Measurements from ENCODE around the gene FEZ2.

The FEZ2 gene

DNA sequence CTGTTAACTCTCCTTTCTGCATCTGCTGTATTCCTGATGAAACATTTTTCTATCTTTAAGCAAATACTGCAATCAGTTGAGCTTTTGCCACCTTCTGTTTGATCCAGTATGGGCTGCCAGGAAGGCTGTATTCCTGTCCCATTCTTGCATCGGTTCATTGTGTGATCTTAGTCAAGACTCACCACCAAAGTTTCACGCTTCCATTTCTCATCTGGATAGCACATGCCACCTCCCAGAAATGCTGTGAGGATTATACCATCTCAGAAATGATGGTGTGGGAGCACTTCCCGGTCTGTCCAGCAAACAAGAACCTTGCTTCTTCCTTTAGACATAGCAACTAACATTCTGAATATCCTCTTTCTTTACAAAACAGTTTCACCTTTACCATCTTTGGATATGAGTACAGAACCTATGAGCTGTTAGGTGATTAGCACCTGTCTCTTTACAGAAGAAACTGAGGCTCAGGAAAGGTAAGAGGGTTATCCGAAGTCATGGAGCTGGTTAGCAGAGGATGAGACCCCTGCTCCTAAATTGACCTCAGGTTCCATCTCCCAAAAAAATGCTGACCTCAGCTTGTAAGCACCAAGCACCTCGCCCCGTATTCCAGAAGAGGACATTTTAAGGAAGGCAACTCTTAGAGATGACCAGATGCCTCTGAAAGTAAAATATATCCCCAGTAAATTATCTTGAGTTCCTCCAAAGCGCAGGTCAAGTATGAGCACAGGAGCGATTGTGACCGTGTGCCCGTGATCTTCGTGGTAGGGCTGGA lies 56.8 kb downstream of the FEZ2 start:
- Mint-ChIP-seq H3K27me3 (no peaks in the 10 kb centered on the region), H3K9me3 (no peaks in the 10 kb centered on the region), H3K4me1 (no peaks in the 10 kb centered on the region), H3K27ac (no peak overlapping the region), H3K4me3 (no peak overlapping the region), H3K36me3 (no peaks in the 10 kb centered on the region)
- DNase-seq: no peak
- CTCF ChIA-PET: no interaction called here

DNA sequence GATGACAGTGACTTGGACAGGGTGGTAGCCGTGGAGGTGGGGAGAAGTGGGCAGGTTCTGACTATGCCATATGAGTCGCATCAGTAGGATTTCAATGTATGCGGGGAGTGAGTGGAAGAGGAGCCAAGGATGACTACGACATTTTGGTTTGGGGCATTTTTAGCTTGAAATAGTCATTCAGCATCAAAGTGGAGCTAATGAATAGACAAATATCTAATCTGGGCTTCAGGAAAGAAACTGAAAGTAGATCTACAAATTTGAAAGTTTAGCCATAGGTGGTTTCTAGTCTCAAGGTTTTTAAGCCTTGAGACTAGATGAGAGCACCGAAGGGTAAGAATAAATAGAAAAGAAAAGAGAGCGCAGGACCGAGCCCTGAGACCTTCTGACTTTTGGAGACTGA lies 58.3 kb downstream of the FEZ2 start:
- CTCF ChIA-PET: no interaction called here
- no peaks in the 10 kb centered on the region for H3K27me3 Mint-ChIP-seq
- no peak overlapping the region for H3K27ac Mint-ChIP-seq
- no peak overlapping the region for H3K4me3 Mint-ChIP-seq
- H3K36me3 Mint-ChIP-seq: no peaks in the 10 kb centered on the region
- H3K4me1 Mint-ChIP-seq: no peaks in the 10 kb centered on the region
- peaks cover under 1% of the 10 kb centered on the region for H3K9me3 Mint-ChIP-seq
- DNase-seq: no peak

DNA sequence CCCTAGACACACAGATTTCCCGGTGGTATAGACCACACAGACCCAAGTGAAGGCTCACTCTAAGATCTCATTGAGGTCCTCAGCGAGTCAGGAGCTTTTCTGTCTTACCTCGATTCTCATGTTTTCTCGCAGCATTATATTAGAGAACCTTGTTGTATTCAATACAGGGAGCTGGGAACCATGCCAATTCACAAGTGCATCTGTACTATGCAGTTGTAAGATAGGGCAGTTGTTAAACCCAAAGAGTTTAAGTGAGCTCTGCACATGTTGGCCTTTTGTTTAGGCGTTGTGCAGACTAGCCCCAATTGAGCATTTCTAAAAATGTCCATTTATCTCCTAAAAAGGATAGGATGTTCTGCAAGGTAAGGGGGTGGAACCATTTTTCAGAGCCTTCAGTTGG lies 59.6 kb downstream of the FEZ2 start:
- DNase-seq: no peak
- Mint-ChIP-seq H3K4me3 (no peak overlapping the region), H3K9me3 (peaks cover 5% of the 10 kb centered on the region), H3K4me1 (no peaks in the 10 kb centered on the region), H3K27me3 (no peaks in the 10 kb centered on the region), H3K36me3 (no peaks in the 10 kb centered on the region), H3K27ac (no peak overlapping the region)
- CTCF ChIA-PET: no interaction called here

DNA sequence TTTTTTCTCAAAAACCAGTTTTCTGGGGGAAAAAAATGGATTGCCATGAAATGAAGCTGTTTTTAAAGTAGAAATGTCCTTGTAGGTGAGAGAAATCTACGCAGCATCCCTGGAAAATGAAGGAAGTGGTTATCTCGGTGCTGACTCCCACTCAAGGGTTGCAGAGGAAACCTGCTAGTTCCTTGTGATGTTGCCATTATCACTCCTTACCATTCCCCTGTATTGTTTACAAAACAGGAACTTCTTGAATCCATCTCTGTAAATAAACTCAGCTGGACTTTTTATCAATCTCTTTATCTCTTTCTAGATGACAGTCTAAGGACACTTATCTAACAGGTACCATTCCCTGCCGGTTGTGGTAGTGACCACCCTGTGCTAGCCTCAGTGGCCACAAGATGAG lies 61.2 kb downstream of the FEZ2 start:
- H3K27ac Mint-ChIP-seq: no peak overlapping the region
- no peaks in the 10 kb centered on the region for H3K27me3 Mint-ChIP-seq
- CTCF ChIA-PET: interaction anchor here (0.6 kb wide), 1 partner anchor 220 kb away, joined by 3 read pairs; no protein-coding TSS in a partner anchor
- no peak for DNase-seq
- H3K9me3 Mint-ChIP-seq: peaks cover 5% of the 10 kb centered on the region
- no peaks in the 10 kb centered on the region for H3K36me3 Mint-ChIP-seq
- H3K4me3 Mint-ChIP-seq: no peak overlapping the region
- no peaks in the 10 kb centered on the region for H3K4me1 Mint-ChIP-seq

DNA sequence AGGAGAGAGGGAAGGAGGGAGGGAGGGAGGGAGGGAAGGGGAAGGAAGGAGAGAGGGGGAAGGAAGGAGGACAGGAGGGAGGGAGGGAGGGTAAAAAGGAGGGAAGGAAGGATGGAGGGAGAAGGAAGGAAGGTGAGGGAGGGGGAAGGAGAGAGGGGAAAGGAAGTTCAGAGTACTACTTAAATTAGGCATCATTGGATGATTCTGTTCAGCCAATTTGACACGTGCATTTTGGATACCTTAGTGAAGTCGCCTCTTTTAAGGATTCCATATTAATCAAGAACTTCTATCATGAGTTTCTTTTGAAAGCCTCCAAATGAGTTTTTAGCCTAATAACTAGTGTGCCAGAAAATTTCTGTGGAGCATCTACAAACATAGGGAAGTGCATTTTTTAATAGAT lies 62.9 kb downstream of the FEZ2 start:
- peaks cover 5% of the 10 kb centered on the region for H3K9me3 Mint-ChIP-seq
- no peaks in the 10 kb centered on the region for H3K4me1 Mint-ChIP-seq
- no peaks in the 10 kb centered on the region for H3K36me3 Mint-ChIP-seq
- no peaks in the 10 kb centered on the region for H3K27me3 Mint-ChIP-seq
- no peak overlapping the region for H3K27ac Mint-ChIP-seq
- DNase-seq: no peak
- H3K4me3 Mint-ChIP-seq: no peak overlapping the region
- CTCF ChIA-PET: no interaction called here

DNA sequence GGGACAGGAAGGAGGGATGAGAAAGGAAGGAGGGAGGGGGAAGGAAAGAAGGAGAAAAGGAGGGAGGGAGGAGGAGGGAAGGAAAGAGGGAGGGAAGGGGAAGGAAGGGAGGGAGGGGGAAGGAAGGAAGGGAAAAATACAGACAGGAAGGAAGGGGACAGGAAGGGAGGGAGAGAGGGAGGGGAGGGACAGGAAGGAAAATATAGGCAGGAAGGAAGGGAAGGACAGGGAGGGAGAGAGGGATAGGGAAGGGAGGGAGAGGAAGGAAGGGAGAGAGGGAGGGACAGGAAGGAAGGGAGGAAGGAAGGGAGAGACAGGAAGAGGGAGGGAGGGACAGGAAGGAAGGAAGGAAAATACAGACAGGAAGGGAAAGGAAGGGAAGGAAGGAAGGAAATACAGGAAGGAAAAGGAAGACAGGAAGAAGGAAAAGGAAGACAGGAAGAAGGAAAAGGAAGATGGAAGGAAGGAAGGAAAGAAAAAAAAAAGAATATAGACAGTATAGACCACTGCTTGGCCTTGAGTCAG lies 63.6 kb downstream of the FEZ2 start:
- Mint-ChIP-seq H3K36me3 (no peaks in the 10 kb centered on the region), H3K9me3 (peaks cover 5% of the 10 kb centered on the region), H3K4me1 (no peaks in the 10 kb centered on the region), H3K4me3 (no peak overlapping the region), H3K27ac (no peak overlapping the region), H3K27me3 (no peaks in the 10 kb centered on the region)
- DNase-seq: no peak
- CTCF ChIA-PET: no interaction called here

DNA sequence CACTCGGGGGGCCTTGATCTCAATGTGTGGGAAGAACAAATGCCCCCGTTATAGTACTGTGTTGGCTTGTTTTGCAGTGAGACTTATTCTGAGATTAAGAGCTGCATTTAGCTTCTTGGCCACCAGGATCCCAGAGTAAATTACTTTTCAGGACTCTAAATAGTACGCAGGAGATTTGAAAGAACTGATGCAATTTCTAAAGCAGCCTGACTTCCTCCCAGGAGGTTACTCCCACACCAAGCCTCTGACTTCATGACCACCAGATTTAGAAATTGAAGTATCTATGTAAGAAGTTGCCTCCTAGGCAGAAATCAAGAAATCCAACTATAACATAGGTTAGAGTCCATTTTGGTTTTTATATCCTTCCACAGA lies 67.0 kb downstream of the FEZ2 start:
- Mint-ChIP-seq H3K36me3 (no peaks in the 10 kb centered on the region), H3K4me1 (no peaks in the 10 kb centered on the region), H3K27ac (no peak overlapping the region), H3K27me3 (no peaks in the 10 kb centered on the region), H3K9me3 (peaks cover 5% of the 10 kb centered on the region), H3K4me3 (no peak overlapping the region)
- CTCF ChIA-PET: no interaction called here
- no peak for DNase-seq

DNA sequence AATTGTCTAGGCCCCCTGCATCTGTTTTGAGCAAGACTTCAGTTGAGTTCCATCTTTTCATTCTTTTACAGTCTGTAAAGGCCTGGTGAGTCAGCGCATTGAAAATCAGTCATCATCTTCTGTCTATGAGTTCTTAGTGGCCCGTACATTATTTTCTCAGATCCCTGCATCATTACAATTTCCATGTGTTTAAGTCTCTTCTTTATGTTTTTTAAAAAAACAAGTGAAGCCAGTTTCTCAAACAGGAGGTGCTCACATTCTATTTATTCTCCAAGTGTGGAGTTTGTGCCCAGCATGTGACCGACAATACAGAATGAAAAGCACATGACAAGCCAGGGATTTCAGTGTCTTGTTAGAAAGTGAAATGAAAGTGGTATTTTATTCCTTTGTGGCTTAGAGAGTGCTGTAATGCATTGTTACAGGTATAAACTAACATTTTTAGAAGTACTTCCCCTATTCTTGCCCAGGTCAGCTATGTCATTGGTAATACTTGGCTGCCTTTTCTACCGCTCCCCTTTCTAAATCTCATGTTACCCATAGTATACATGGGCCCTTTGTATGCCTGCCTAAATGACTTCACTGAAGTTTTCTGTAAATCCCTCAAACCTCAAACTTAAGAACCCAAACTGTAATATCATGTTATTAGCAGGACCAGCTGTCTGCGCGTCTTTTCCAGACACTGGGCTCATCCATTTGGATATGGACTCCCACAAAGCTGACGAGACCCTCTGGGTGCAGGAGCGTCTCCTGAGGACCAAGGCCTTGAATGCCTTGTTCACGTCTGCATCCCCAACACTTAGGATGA lies 67.6 kb downstream of the FEZ2 start:
- no peak overlapping the region for H3K27ac Mint-ChIP-seq
- CTCF ChIA-PET: no interaction called here
- H3K9me3 Mint-ChIP-seq: peaks cover 5% of the 10 kb centered on the region
- H3K36me3 Mint-ChIP-seq: no peaks in the 10 kb centered on the region
- no peak overlapping the region for H3K4me3 Mint-ChIP-seq
- no peaks in the 10 kb centered on the region for H3K4me1 Mint-ChIP-seq
- no peaks in the 10 kb centered on the region for H3K27me3 Mint-ChIP-seq
- no peak for DNase-seq

DNA sequence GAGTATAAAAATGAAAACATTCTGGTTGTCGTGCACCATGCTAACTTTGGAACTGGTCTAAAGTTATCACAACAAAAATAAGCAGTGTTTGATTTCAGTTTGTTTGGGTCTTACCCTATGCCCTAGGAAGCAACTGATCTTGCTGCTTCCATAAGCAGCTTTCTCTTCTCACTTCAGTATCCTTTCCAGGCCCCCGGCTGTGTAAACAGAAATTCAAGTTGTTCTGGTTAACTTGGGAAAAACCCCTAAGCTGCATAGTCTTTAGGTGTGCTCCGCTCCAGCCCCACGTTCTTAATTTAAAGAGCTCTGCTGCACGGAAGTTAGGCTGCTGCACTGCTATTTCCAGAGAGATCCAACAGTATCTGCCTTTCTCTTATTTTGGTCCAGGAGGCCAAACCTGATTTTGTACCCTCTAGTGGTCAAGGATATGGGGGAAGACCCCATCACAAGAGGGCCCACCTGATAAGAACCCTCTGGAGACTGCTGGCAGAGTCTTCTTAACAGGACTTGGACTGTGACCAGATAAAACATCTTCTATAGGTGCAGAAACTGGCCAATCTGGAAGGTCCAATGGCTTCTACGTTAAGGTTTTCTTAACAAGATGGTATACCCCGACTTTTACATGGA lies 69.1 kb downstream of the FEZ2 start:
- Mint-ChIP-seq H3K4me3 (no peak overlapping the region), H3K27ac (no peak overlapping the region), H3K27me3 (no peaks in the 10 kb centered on the region), H3K4me1 (no peaks in the 10 kb centered on the region), H3K36me3 (no peaks in the 10 kb centered on the region), H3K9me3 (peaks cover 2% of the 10 kb centered on the region)
- CTCF ChIA-PET: no interaction called here
- no peak for DNase-seq

DNA sequence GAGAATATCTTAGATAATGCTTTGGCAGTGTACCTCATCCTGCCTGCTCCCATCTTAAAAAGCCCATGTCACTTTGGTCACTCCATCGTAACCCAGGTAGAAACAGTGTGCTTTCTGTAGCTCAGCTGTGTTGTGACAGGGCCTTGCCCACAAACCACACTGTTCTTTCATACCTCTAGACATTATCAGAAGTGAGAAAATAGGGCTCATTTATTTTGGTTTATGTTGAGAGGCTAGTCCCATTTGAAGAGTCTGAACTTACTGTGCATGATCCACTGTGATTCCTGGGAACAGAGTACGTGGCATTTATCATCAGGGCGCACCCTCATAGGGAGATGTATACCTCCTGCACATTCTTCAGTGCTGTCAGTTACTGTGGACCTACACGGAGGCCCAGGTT lies 69.7 kb downstream of the FEZ2 start:
- no peaks in the 10 kb centered on the region for H3K36me3 Mint-ChIP-seq
- H3K4me3 Mint-ChIP-seq: no peak overlapping the region
- H3K9me3 Mint-ChIP-seq: no peaks in the 10 kb centered on the region
- H3K4me1 Mint-ChIP-seq: no peaks in the 10 kb centered on the region
- no peak overlapping the region for H3K27ac Mint-ChIP-seq
- no peaks in the 10 kb centered on the region for H3K27me3 Mint-ChIP-seq
- DNase-seq: no peak
- CTCF ChIA-PET: no interaction called here

DNA sequence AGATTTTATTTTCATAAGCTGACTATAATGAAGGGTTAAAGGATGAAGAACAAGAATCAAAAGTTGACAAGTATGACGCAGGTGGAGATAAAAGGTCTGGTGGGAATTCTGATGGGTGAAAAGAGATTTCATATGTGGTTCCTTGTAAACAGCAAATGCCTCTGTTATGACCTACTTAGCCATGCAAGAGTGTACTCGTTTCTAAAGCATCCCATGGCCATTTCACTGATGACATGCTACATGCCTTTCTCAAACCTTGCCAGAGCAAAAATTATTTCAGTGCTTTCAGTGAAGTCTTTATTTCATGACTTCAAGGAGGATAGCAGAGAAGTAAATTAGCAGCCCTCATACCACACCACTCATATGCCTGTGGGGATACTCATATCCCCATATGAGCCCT lies 71.7 kb downstream of the FEZ2 start:
- H3K27me3 Mint-ChIP-seq: no peaks in the 10 kb centered on the region
- DNase-seq: no peak

DNA sequence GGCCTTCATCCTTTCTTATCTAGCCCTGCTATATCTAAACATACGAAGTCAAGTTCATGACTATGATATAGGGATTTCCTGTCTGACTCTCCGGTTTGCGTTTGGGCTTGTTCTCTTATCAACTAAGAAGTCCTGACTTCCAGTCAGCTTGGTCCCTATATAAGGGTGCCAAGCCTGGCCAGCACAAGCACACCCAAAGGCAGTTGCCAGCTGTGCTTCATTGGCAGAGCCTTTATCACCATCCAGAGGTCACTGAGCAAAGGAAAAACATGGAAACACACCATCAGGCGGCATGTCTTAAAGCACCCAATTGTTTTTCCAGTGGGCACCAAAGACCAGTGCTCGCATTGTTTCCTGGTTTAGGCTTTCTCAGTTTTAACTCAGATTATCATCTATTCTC lies 72.7 kb downstream of the FEZ2 start:
- Mint-ChIP-seq H3K4me1 (no peaks in the 10 kb centered on the region), H3K36me3 (no peaks in the 10 kb centered on the region), H3K27ac (no peak overlapping the region), H3K9me3 (no peaks in the 10 kb centered on the region), H3K4me3 (no peak overlapping the region), H3K27me3 (no peaks in the 10 kb centered on the region)
- no peak for DNase-seq
- CTCF ChIA-PET: no interaction called here

More for the DNA sequence above, 71.7 kb downstream of the FEZ2 start:
- no peaks in the 10 kb centered on the region for H3K4me1 Mint-ChIP-seq
- H3K9me3 Mint-ChIP-seq: no peaks in the 10 kb centered on the region
- CTCF ChIA-PET: no interaction called here
- no peak overlapping the region for H3K27ac Mint-ChIP-seq
- H3K36me3 Mint-ChIP-seq: no peaks in the 10 kb centered on the region
- H3K4me3 Mint-ChIP-seq: no peak overlapping the region

DNA sequence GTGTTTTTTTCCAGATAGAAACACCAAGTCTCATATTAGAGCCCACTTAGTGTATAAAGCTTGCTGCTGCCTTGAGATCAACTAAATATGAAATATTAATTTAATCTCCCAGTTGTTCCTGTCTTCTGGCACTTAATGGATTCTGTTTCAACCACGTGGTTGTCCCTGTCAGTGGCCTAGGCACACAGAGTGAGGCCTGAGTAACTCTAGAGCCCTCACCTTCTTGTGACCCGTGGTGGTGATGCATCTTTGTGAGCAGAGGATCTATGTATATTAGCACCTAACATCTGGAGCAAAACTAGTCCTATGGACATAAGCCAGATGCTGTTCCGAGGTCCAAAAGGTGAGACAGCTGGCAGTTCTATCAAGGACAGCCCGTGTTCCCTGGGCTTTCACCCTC lies 74.8 kb downstream of the FEZ2 start:
- no peaks in the 10 kb centered on the region for H3K27me3 Mint-ChIP-seq
- CTCF ChIA-PET: interaction anchor here (1.3 kb wide), 1 partner anchor 141 kb away, joined by 3 read pairs; no protein-coding TSS in a partner anchor
- DNase-seq: no peak
- no peak overlapping the region for H3K27ac Mint-ChIP-seq
- no peaks in the 10 kb centered on the region for H3K4me1 Mint-ChIP-seq
- no peaks in the 10 kb centered on the region for H3K9me3 Mint-ChIP-seq
- no peak overlapping the region for H3K4me3 Mint-ChIP-seq
- H3K36me3 Mint-ChIP-seq: no peaks in the 10 kb centered on the region

DNA sequence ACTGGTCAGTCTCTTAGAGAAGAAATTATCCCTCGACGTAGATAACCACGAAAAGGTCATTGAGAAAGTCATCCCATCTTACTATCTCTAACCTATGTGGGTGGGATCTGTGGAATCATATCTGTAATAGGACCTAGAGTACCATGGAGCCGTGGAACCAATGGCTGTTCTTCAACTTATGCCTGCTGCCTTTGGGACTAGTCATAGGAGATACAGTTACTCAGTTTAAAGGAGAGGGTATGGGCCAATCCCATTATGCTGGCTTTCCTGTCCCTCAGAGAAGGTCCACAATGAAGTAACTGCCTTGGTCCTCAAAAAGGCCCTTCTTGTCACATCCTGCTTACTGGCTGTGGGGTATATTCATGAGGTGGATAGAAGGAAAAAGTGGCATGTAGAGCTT lies 77.5 kb downstream of the FEZ2 start:
- CTCF ChIA-PET: interaction anchor here (1.4 kb wide), 1 partner anchor 8 kb away, joined by 3 read pairs; no protein-coding TSS in a partner anchor
- Mint-ChIP-seq H3K4me3 (no peak overlapping the region), H3K27me3 (no peaks in the 10 kb centered on the region), H3K9me3 (no peaks in the 10 kb centered on the region), H3K4me1 (no peaks in the 10 kb centered on the region), H3K27ac (no peak overlapping the region), H3K36me3 (no peaks in the 10 kb centered on the region)
- no peak for DNase-seq

Data from activated naive CD4-positive, alpha-beta T cell treated with anti-CD3 and anti-CD28 coated beads, Interleukin-2, amount 10 ng/mL, durations not matched to agents 7 days and 5 days (primary cell).